Suppressor macrophage (primary cell): Measurements from ENCODE around the gene STXBP6.
A peak's percentile ranks its signal among the peaks of the same experiment; 100 is the strongest.
"Not testable (repeated sequence)": the region's sequence is repeated elsewhere in the genome, so short reads cannot be mapped to it uniquely, and the experiment has no call there.

Experiments used
- DNase-seq, 4 experiments: peaks; one replicate each; pipeline ENCODE4 v3.0.0-alpha.2; 2020 to 2022

The STXBP6 gene

GRCh38 chr14:24818823-24819341, 231.1 kb downstream of the STXBP6 start:
- no peak for DNase-seq

GRCh38 chr14:24818058-24818822, 231.7 kb downstream of the STXBP6 start:
- DNase-seq: no peak

- DNase-seq: peak in 3 of 4 experiments; percentile 17 to 30 (median 27)
Observed at GRCh38 chr14:24817212-24818057, 232.5 kb downstream of the STXBP6 start.

GRCh38 chr14:24816929-24817211, 233.1 kb downstream of the STXBP6 start:
- DNase-seq: no peak

- no peak for DNase-seq
Observed at GRCh38 chr14:24816011-24816928, 233.7 kb downstream of the STXBP6 start.

GRCh38 chr14:24815543-24815942, 234.4 kb downstream of the STXBP6 start:
- no peak for DNase-seq

- DNase-seq: no peak
Observed at GRCh38 chr14:24814944-24815343, 235.0 kb downstream of the STXBP6 start.

- no peak for DNase-seq
Observed at GRCh38 chr14:24814346-24814745, 235.6 kb downstream of the STXBP6 start.

GRCh38 chr14:24813819-24814259, 236.1 kb downstream of the STXBP6 start:
- DNase-seq: no peak

- DNase-seq: no peak
Observed at GRCh38 chr14:24813089-24813815, 236.7 kb downstream of the STXBP6 start.

- no peak for DNase-seq
Observed at GRCh38 chr14:24809135-24809534, 240.8 kb downstream of the STXBP6 start.

GRCh38 chr14:24808412-24808811, 241.5 kb downstream of the STXBP6 start:
- no peak for DNase-seq

GRCh38 chr14:24806061-24806678, 243.8 kb downstream of the STXBP6 start:
- DNase-seq: peak; percentile 48 to 78 (median 66)

GRCh38 chr14:24804552-24805212, 245.3 kb downstream of the STXBP6 start:
- DNase-seq: no peak

GRCh38 chr14:24803933-24804494, 245.9 kb downstream of the STXBP6 start:
- DNase-seq: no peak

- not testable (repeated sequence) for DNase-seq
Observed at GRCh38 chr14:24803426-24803825, 246.5 kb downstream of the STXBP6 start.

GRCh38 chr14:24802236-24802635, 247.7 kb downstream of the STXBP6 start:
- no peak for DNase-seq

GRCh38 chr14:24801024-24801423, 248.9 kb downstream of the STXBP6 start:
- DNase-seq: no peak

GRCh38 chr14:24798911-24799462, 251.0 kb downstream of the STXBP6 start:
- peak in 3 of 4 experiments; percentile 7 to 20 (median 11) for DNase-seq

- no peak for DNase-seq
Observed at GRCh38 chr14:24795406-24795805, 254.5 kb downstream of the STXBP6 start.
